Measurements from ENCODE around the gene RFC5.

Gene RFC5

GRCh38 chr12:118038137-118038536 lies 21.6 kb downstream of the RFC5 start (continued):
- TF ChIP-seq, protein P1, sequence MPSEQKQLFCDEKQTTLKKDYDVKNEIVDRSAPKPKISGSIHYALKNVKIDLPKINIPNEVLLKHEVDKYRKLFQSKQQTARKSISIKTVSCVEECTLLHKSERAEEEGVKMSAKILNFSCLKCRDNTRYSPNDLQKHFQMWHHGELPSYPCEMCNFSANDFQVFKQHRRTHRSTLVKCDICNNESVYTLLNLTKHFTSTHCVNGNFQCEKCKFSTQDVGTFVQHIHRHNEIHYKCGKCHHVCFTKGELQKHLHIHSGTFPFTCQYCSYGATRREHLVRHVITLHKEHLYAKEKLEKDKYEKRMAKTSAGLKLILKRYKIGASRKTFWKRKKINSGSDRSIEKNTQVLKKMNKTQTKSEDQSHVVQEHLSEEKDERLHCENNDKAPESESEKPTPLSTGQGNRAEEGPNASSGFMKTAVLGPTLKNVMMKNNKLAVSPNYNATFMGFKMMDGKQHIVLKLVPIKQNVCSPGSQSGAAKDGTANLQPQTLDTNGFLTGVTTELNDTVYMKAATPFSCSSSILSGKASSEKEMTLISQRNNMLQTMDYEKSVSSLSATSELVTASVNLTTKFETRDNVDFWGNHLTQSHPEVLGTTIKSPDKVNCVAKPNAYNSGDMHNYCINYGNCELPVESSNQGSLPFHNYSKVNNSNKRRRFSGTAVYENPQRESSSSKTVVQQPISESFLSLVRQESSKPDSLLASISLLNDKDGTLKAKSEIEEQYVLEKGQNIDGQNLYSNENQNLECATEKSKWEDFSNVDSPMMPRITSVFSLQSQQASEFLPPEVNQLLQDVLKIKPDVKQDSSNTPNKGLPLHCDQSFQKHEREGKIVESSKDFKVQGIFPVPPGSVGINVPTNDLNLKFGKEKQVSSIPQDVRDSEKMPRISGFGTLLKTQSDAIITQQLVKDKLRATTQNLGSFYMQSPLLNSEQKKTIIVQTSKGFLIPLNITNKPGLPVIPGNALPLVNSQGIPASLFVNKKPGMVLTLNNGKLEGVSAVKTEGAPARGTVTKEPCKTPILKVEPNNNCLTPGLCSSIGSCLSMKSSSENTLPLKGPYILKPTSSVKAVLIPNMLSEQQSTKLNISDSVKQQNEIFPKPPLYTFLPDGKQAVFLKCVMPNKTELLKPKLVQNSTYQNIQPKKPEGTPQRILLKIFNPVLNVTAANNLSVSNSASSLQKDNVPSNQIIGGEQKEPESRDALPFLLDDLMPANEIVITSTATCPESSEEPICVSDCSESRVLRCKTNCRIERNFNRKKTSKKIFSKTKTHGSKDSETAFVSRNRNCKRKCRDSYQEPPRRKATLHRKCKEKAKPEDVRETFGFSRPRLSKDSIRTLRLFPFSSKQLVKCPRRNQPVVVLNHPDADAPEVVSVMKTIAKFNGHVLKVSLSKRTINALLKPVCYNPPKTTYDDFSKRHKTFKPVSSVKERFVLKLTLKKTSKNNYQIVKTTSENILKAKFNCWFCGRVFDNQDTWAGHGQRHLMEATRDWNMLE (tag by site-specific recombination; conservative IDR thresholded peaks at IDR 0.05; ENCODE audit: low read depth), result no peak
- no peak for TF ChIP-seq PRDM10 (tag by site-specific recombination; IDR thresholded peaks at IDR 0.05)
- TF ChIP-seq ZNF629 (tag by site-specific recombination; IDR thresholded peaks at IDR 0.05), result no peak

DNA sequence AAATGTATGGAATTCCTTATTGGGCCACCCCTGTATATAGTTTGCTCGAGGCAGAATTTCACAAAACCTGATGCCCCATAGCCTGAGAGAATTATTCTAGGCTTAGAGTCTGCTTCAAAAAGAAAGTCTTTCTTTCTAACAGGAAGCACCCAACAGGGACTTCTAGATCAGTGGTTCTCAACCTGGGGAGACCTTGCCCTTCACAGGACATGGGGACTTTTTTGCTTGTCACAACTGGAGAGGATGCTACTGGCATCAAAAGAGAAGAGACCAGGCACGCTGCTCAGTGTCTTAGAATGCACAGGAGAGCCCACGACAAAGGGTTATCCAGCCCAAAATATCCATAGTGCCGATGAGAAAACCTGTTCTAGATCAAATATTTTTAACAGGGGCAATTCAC lies 25.6 kb downstream of the RFC5 start:
- Histone ChIP-seq H3K36me3 (ENCODE audit: control insufficient read depth in 2 of 2, insufficient read depth in 1 of 2, low read length in 2 of 2) (peaks cover 14 to 60% of the 10 kb centered on the region in 2 experiments; a peak in 2 of 3 replicates), H3K9me3 (ENCODE audit: control insufficient read depth, insufficient read depth, low read depth, low read length) (no peaks in the 10 kb centered on the region), H3K27ac (ENCODE audit: extremely low read depth, low read depth, low read length) (no peak overlapping the region), H3K4me3 (ENCODE audit: low read depth, low read length) (no peak overlapping the region), H3K4me1 (ENCODE audit: control insufficient read depth, insufficient read depth, low read length) (no peaks in the 10 kb centered on the region)
- ChIA-PET POLR2A (no interaction called here), CTCF (no interaction called here)
- TF ChIP-seq ZNF266 (tag by site-specific recombination; IDR thresholded peaks at IDR 0.05; ENCODE audit: low read depth) (no peak), ZSCAN16 (tag by site-specific recombination; IDR thresholded peaks at IDR 0.05) (no peak), ZNF211 (tag by site-specific recombination; IDR thresholded peaks at IDR 0.05; ENCODE audit: low read depth) (no peak), INSM2 (tag by site-specific recombination; IDR thresholded peaks at IDR 0.05) (no peak), ZEB2 (tag by site-specific recombination; IDR thresholded peaks at IDR 0.05) (no peak), KLF16 (tag by site-specific recombination; IDR thresholded peaks at IDR 0.05) (no peak), ZNF184 (tag by site-specific recombination; IDR thresholded peaks at IDR 0.05) (no peak), ZNF670 (tag by site-specific recombination; IDR thresholded peaks at IDR 0.05; ENCODE audit: low read depth) (no peak), KLF7 (tag by site-specific recombination; IDR thresholded peaks at IDR 0.05; ENCODE audit: borderline replicate concordance) (no peak), ZNF391 (tag by site-specific recombination; IDR thresholded peaks at IDR 0.05; ENCODE audit: borderline replicate concordance, low read depth) (no peak), GLIS2 (tag by site-specific recombination; IDR thresholded peaks at IDR 0.05) (no peak), ZNF146 (tag by site-specific recombination; IDR thresholded peaks at IDR 0.05) (no peak), ZNF398 (tag by site-specific recombination; IDR thresholded peaks at IDR 0.05) (no peak)
- TF ChIP-seq, protein P2, sequence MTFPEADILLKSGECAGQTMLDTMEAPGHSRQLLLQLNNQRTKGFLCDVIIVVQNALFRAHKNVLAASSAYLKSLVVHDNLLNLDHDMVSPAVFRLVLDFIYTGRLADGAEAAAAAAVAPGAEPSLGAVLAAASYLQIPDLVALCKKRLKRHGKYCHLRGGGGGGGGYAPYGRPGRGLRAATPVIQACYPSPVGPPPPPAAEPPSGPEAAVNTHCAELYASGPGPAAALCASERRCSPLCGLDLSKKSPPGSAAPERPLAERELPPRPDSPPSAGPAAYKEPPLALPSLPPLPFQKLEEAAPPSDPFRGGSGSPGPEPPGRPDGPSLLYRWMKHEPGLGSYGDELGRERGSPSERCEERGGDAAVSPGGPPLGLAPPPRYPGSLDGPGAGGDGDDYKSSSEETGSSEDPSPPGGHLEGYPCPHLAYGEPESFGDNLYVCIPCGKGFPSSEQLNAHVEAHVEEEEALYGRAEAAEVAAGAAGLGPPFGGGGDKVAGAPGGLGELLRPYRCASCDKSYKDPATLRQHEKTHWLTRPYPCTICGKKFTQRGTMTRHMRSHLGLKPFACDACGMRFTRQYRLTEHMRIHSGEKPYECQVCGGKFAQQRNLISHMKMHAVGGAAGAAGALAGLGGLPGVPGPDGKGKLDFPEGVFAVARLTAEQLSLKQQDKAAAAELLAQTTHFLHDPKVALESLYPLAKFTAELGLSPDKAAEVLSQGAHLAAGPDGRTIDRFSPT (tag by site-specific recombination; IDR thresholded peaks at IDR 0.05), result no peak
